GM19099 (cell line): ENCODE data around the gene GNA15.

Source experiments
- POLR2A ChIP-seq: IDR thresholded peaks from 3 replicates; pipeline ENCODE4 v1.6.1; 2011; ENCODE audit warnings: low read depth; ENCODE audit not compliant: insufficient read length; ENCODE audit errors: extremely low read depth

Gene GNA15

GRCh38 chr19:3146677-3147100 lies 10.9 kb downstream of the GNA15 start:
- no peak for TF ChIP-seq POLR2A

- TF ChIP-seq POLR2A: no peak
These were observed 12.7 kb downstream of the GNA15 start for GRCh38 chr19:3148503-3148902.

GRCh38 chr19:3149089-3149488 lies 13.3 kb downstream of the GNA15 start:
- no peak for TF ChIP-seq POLR2A

GRCh38 chr19:3149526-3150505 lies 14.0 kb downstream of the GNA15 start:
- no peak for TF ChIP-seq POLR2A

GRCh38 chr19:3150739-3151329 lies 15.0 kb downstream of the GNA15 start:
- TF ChIP-seq POLR2A: no peak

GRCh38 chr19:3151563-3152418 lies 16.0 kb downstream of the GNA15 start:
- no peak for TF ChIP-seq POLR2A

- TF ChIP-seq POLR2A: no peak
These were observed 16.6 kb downstream of the GNA15 start for GRCh38 chr19:3152419-3152780.

GRCh38 chr19:3153286-3154230 lies 17.7 kb downstream of the GNA15 start:
- TF ChIP-seq POLR2A: no peak

GRCh38 chr19:3154957-3155736 lies 19.3 kb downstream of the GNA15 start:
- peak; percentile 58 for TF ChIP-seq POLR2A

GRCh38 chr19:3157096-3157845 lies 21.4 kb downstream of the GNA15 start:
- TF ChIP-seq POLR2A: no peak

- TF ChIP-seq POLR2A: no peak
These were observed 23.7 kb downstream of the GNA15 start for GRCh38 chr19:3159565-3159964.

- no peak for TF ChIP-seq POLR2A
These were observed 24.4 kb downstream of the GNA15 start for GRCh38 chr19:3160219-3160618.

GRCh38 chr19:3161453-3161852 lies 25.6 kb downstream of the GNA15 start:
- TF ChIP-seq POLR2A: no peak
